ENCODE measurements around the gene SLC1A4. TPM values are rescaled to one million over a fixed set of nuclear protein-coding genes. Genes with fewer than 3 reads are reported as not detected.

SLC1A4 gene
- total RNA-seq, 1 donor from 2014 or later = 45.9 TPM

DNA sequence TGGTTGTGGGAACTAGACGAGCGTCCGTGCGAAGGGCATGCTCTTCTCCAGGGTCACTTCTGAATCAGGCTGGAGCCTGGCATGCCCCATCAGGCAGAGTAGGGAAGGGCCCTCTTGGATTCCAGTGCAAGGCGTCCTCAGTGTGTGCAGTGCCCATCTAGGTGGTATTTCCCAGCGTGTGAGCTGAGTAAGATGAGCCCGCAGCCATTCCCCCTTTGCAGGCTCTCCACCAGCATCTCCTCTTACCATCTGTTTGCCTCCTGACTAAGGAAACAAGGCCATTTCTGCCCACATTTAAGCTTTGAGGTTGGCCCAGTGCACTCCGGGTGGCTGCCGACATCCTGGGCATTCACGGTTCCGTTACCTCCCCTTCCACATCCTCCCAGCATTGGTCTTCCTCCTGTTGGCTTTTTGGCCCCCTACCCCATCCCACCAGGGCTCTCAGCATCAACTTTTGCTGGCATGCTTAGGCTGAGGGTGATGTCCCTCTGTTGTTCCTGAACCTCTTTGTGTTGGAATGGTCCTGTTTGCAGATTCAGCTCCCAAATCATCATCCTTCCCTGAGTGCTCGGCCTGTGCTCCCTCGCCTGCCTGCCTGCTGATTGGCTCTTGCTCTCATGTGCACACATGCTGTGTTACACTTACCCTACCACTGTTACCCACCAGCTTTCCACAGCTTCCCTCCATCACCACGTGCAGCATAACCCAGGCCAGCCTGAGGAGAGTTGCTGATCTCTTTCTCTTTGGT, 78.8 kb downstream of the SLC1A4 start:
- H3K4me3 Mint-ChIP-seq (ENCODE audit: unreplicated experiment) = no peak overlapping the region

DNA sequence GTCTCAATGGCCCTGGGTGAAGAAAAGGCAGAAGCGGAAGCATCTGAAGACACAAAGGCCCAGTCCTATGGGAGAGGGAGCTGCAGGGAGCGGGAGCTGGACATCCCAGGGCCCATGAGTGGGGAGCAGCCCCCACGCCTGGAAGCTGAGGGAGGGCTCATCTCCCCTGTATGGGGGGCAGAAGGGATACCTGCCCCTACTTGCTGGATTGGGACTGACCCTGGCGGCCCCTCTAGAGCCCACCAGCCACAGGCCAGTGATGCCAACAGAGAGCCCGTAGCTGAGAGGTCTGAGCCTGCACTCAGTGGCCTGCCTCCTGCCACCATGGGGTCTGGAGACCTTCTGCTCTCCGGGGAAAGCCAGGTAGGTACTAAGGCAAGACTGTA, 80.2 kb downstream of the SLC1A4 start:
- H3K4me1 ChIP-seq (ENCODE audit: insufficient read depth, low read length) = peaks cover 29% of the 10 kb centered on the region
- no peaks in the 10 kb centered on the region for H3K27me3 ChIP-seq (ENCODE audit: insufficient read depth, low read length)
- H3K4me2 ChIP-seq (ENCODE audit: low read length) = no peak overlapping the region
- Mint-ChIP-seq H3K27ac (ENCODE audit: unreplicated experiment) (peak overlapping the region; percentile 47), H3K4me3 (ENCODE audit: unreplicated experiment) (no peak overlapping the region), H3K27me3 (ENCODE audit: low read depth, unreplicated experiment) (no peaks in the 10 kb centered on the region), H3K9me3 (ENCODE audit: unreplicated experiment) (no peaks in the 10 kb centered on the region), H3K4me1 (ENCODE audit: low read depth, unreplicated experiment) (peaks cover 19% of the 10 kb centered on the region), H3K36me3 (ENCODE audit: low read depth, unreplicated experiment) (peaks cover 20% of the 10 kb centered on the region)
- H2AFZ ChIP-seq (ENCODE audit: low read depth, low read length) = no peak overlapping the region
- no peak overlapping the region for H3K9ac ChIP-seq (ENCODE audit: low read length)
- H3K27ac ChIP-seq (ENCODE audit: low read depth, low read length) = no peak overlapping the region
- H3K79me2 ChIP-seq (ENCODE audit: insufficient read depth, low read length) = peaks cover 25% of the 10 kb centered on the region
- TF ChIP-seq, protein P1, sequence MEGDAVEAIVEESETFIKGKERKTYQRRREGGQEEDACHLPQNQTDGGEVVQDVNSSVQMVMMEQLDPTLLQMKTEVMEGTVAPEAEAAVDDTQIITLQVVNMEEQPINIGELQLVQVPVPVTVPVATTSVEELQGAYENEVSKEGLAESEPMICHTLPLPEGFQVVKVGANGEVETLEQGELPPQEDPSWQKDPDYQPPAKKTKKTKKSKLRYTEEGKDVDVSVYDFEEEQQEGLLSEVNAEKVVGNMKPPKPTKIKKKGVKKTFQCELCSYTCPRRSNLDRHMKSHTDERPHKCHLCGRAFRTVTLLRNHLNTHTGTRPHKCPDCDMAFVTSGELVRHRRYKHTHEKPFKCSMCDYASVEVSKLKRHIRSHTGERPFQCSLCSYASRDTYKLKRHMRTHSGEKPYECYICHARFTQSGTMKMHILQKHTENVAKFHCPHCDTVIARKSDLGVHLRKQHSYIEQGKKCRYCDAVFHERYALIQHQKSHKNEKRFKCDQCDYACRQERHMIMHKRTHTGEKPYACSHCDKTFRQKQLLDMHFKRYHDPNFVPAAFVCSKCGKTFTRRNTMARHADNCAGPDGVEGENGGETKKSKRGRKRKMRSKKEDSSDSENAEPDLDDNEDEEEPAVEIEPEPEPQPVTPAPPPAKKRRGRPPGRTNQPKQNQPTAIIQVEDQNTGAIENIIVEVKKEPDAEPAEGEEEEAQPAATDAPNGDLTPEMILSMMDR (IDR thresholded peaks at IDR 0.05; ENCODE audit: insufficient read depth, low read depth, low read length) = no peak
- TF ChIP-seq EZH2 (IDR thresholded peaks at IDR 0.05; ENCODE audit: insufficient read depth, low read length) = no peak
- no peak for FAIRE-seq
- H3K4me3 ChIP-seq (ENCODE audit: insufficient read depth, low read depth, low read length) = no peak overlapping the region
- H3K9me3 ChIP-seq (ENCODE audit: insufficient read depth, low read depth, low read length) = no peaks in the 10 kb centered on the region
- peaks cover 20% of the 10 kb centered on the region for H3K36me3 ChIP-seq (ENCODE audit: insufficient read depth, low read length)
- no peak for DNase-seq (ENCODE audit: low read depth)
- peaks cover 67% of the 10 kb centered on the region for H4K20me1 ChIP-seq (ENCODE audit: insufficient read depth, low read length)

More for the DNA sequence above, 78.8 kb downstream of the SLC1A4 start:
- Histone ChIP-seq H3K4me3 (ENCODE audit: insufficient read depth, low read depth, low read length) (no peak overlapping the region), H3K9me3 (ENCODE audit: insufficient read depth, low read depth, low read length) (no peaks in the 10 kb centered on the region), H3K36me3 (ENCODE audit: insufficient read depth, low read length) (peaks cover 8% of the 10 kb centered on the region), H4K20me1 (ENCODE audit: insufficient read depth, low read length) (peaks cover 67% of the 10 kb centered on the region), H3K4me2 (ENCODE audit: low read length) (no peak overlapping the region), H3K27ac (ENCODE audit: low read depth, low read length) (no peak overlapping the region), H3K9ac (ENCODE audit: low read length) (no peak overlapping the region), H3K4me1 (ENCODE audit: insufficient read depth, low read length) (peaks cover 29% of the 10 kb centered on the region), H2AFZ (ENCODE audit: low read depth, low read length) (no peak overlapping the region), H3K27me3 (ENCODE audit: insufficient read depth, low read length) (no peaks in the 10 kb centered on the region), H3K79me2 (ENCODE audit: insufficient read depth, low read length) (peaks cover 35% of the 10 kb centered on the region)
- DNase-seq (ENCODE audit: low read depth) (no peak), FAIRE-seq (no peak)
- H3K27ac Mint-ChIP-seq (ENCODE audit: unreplicated experiment) = no peak overlapping the region
- TF ChIP-seq, protein P1 (IDR thresholded peaks at IDR 0.05; ENCODE audit: insufficient read depth, low read depth, low read length) = no peak
- no peak for TF ChIP-seq EZH2 (IDR thresholded peaks at IDR 0.05; ENCODE audit: insufficient read depth, low read length)
- H3K36me3 Mint-ChIP-seq (ENCODE audit: low read depth, unreplicated experiment) = peaks cover 20% of the 10 kb centered on the region
- no peaks in the 10 kb centered on the region for H3K27me3 Mint-ChIP-seq (ENCODE audit: low read depth, unreplicated experiment)
- peaks cover 29% of the 10 kb centered on the region for H3K4me1 Mint-ChIP-seq (ENCODE audit: low read depth, unreplicated experiment)
- H3K9me3 Mint-ChIP-seq (ENCODE audit: unreplicated experiment) = no peaks in the 10 kb centered on the region
